IPS-18a (cell line): ENCODE results near the gene CACHD1.
"Not testable (repeated sequence)": the region's sequence is repeated elsewhere in the genome, so short reads cannot be mapped to it uniquely, and the experiment has no call there.

Source experiments
- H3K27ac ChIP-seq: one replicate; pipeline ENCODE4 v1.5.1; 2013; ENCODE audit warnings: low read length
- H3K27me3 ChIP-seq: one replicate; pipeline ENCODE4 v1.6.1; 2013; ENCODE audit warnings: mild to moderate bottlenecking, low read length; ENCODE audit not compliant: control insufficient read depth, insufficient read depth
- H3K36me3 ChIP-seq: one replicate; pipeline ENCODE4 v1.6.1; 2013; ENCODE audit warnings: low read depth, low read length; ENCODE audit not compliant: control insufficient read depth
- H3K4me1 ChIP-seq: one replicate; pipeline ENCODE4 v1.6.1; 2013; ENCODE audit warnings: low read depth, low read length; ENCODE audit not compliant: control insufficient read depth
- H3K4me3 ChIP-seq: one replicate; pipeline ENCODE4 v1.5.1; 2013; ENCODE audit warnings: low read length
- H3K9ac ChIP-seq: one replicate; pipeline ENCODE4 v1.6.1; 2013; ENCODE audit warnings: mild to moderate bottlenecking, low read length, moderate library complexity
- H3K9me3 ChIP-seq: one replicate; pipeline ENCODE4 v1.6.1; 2013; ENCODE audit warnings: low read depth, low read length; ENCODE audit not compliant: control insufficient read depth

The CACHD1 gene

DNA sequence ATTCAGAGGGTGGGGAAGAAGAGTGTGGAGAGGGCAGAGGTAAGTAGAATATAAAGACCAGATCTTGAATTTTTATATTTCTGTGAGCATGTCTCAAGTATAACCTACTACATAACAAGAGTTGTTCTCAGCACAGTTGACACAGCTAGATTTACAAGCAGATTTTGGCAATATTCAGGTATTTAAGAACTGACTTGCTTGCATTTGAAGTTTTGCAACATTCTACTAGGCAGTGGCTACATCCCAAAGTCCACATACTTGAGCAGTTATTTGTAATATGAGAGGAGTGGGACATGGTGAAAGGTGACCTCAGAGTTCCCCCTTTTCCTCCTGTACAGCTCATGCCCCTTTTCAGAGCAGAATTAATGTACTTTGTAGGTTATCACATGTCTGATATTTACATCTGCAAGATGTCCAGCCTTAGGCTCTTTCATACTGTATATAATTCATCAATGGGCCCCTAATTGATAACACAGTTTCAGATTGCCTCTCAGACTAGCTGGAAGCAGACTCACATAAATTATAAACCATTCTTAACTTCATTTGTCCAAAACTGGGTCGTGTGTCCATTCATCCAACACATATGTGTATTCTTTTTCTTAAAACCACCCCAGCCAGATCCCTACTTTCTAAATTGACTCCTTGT, 138.2 kb downstream of the CACHD1 start:
- no peaks in the 10 kb centered on the region for H3K9me3 ChIP-seq
- H3K27ac ChIP-seq: no peak overlapping the region
- H3K36me3 ChIP-seq: peaks cover 68% of the 10 kb centered on the region
- no peak overlapping the region for H3K4me3 ChIP-seq
- no peaks in the 10 kb centered on the region for H3K27me3 ChIP-seq
- H3K4me1 ChIP-seq: no peaks in the 10 kb centered on the region
- H3K9ac ChIP-seq: no peak overlapping the region

DNA sequence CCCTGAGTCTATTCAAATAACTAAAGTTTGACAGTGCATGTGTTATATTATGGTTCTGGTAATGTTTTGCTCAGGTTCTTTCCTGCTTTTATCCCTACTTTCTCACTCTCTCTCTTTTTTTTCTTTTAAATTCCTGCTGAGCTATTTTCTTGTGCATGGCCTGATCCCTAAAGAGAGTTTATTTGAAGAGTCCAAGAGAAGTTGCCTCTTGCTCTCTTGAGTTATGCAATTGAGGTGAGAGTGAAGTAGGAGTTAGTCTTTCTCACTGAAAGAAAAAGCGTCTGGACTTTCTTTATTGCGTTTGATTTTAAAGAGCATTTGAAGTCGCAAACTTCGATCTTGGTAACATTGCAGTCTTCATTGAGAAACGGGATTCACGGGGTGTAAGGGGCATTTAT, 138.7 kb downstream of the CACHD1 start:
- H3K27me3 ChIP-seq: no peaks in the 10 kb centered on the region
- H3K9ac ChIP-seq: no peak overlapping the region
- no peak overlapping the region for H3K4me3 ChIP-seq
- H3K36me3 ChIP-seq: peaks cover 63% of the 10 kb centered on the region
- H3K27ac ChIP-seq: no peak overlapping the region
- H3K9me3 ChIP-seq: no peaks in the 10 kb centered on the region
- H3K4me1 ChIP-seq: no peaks in the 10 kb centered on the region

DNA sequence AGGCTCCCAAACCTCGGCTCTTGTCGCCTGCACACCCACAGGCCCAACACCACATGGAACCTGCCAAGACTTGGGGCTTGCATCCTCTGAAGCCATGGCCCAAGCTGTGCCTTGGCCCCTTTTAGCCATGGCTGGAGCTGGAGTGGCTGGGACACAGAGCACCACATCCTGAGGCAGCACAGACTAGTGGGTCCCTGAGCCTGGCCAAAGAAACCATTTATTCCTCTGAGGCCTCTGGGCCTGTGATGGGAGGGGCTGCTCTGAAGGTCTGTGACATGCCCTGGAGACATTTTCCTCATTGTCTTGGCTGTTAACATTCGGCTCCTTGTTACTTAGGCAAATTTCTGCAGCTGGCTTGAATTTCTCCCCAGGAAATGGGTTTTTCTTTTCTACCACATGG, 141.0 kb downstream of the CACHD1 start:
- not testable (repeated sequence) for H3K4me3 ChIP-seq, H3K27ac ChIP-seq, H3K27me3 ChIP-seq, H3K4me1 ChIP-seq, H3K9me3 ChIP-seq, H3K9ac ChIP-seq
- H3K36me3 ChIP-seq: peaks cover 66% of the 10 kb centered on the region

DNA sequence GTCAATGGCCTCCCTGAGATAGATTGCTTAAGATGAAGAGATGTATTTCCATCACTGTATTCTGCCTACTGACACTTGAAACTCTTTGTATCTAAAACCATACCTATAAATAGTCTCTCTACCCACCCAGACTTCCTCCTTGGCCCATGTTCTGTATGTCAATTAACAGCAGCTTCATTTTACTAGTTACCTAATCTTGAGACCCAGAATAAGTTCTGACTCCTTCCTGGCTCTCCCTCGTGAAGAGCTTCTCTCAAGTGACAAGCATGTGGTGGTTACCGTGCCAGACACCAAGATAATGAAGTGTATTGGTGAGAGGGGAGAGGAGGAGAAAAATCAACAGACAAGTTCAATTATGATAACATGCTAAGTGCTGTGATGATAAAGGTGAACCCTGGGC, 146.1 kb downstream of the CACHD1 start:
- Histone ChIP-seq H3K27ac (no peak overlapping the region), H3K9me3 (no peaks in the 10 kb centered on the region), H3K9ac (no peak overlapping the region), H3K27me3 (no peaks in the 10 kb centered on the region), H3K4me1 (no peaks in the 10 kb centered on the region), H3K4me3 (no peak overlapping the region), H3K36me3 (peaks cover 36% of the 10 kb centered on the region)

DNA sequence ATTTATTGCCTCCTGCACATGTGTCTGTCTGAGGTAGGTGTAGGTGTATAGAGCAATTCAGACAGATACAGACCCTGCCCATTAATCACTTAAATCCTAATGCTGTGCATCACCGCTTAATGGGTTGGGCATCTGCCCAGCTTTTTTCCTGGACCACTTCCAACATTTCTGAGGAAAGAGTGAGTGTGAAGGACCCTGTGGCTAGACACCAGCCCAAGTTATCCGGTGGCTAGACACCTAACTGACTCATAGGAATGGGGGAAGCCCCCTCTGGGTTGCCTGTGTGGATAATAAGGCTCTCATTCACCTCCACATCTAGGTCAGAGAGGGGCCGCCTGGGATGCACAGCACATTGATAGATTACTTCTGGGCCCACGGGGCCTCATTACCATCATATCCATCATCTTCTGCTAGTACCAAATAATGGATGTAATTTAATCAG, 153.8 kb downstream of the CACHD1 start:
- Histone ChIP-seq H3K27ac (no peak overlapping the region), H3K4me3 (no peak overlapping the region), H3K4me1 (peaks cover 4% of the 10 kb centered on the region), H3K9me3 (no peaks in the 10 kb centered on the region), H3K27me3 (no peaks in the 10 kb centered on the region), H3K9ac (no peak overlapping the region), H3K36me3 (no peaks in the 10 kb centered on the region)

DNA sequence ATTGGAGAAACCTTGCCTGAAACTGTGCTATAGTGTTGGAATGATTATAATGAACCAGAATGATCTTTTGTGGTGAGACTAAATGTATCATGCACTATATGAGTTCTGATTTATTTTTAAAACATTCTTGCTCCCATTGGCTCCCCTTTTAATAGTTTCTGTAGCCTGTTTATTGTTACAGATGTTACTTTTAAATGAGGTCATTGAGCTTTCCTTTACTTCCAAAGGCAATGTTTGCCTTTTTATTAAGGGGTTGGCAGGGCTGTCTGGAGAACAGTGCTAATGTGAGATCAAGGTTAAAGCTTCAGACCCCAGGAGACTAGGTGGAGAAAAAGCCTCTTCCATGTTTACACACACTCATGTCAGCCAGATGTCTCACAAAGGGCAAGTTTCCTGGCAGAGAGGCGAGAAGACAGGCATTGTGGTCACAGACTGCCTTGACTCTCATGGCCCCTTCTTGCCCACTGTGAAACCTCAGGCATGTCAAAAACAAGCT, 154.3 kb downstream of the CACHD1 start:
- Histone ChIP-seq H3K9me3 (no peaks in the 10 kb centered on the region), H3K9ac (no peak overlapping the region), H3K27me3 (no peaks in the 10 kb centered on the region), H3K4me1 (peaks cover 4% of the 10 kb centered on the region), H3K4me3 (no peak overlapping the region), H3K27ac (no peak overlapping the region), H3K36me3 (peaks cover 3% of the 10 kb centered on the region)

DNA sequence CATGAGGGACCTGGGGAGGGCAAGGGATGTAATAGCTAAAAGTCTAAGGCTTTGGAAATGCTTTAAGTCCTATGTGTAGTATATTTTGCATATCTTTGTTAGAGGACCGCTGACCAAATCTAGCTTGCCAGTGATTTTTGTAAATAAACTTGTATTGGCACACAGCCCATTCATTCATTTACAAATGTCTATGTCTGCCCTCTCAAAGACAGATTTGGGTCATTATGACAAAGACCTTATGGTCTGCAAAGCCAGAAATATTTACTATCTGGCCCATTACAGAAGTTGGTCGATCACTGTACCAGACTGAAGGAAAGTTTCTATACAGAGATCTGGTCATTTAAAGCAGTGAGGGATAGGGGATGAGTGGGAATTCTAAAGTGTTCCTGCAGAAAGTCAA, 154.9 kb downstream of the CACHD1 start:
- Histone ChIP-seq H3K4me3 (no peak overlapping the region), H3K4me1 (peaks cover 4% of the 10 kb centered on the region), H3K27me3 (no peaks in the 10 kb centered on the region), H3K9me3 (no peaks in the 10 kb centered on the region), H3K36me3 (peaks cover 8% of the 10 kb centered on the region), H3K9ac (no peak overlapping the region), H3K27ac (no peak overlapping the region)

DNA sequence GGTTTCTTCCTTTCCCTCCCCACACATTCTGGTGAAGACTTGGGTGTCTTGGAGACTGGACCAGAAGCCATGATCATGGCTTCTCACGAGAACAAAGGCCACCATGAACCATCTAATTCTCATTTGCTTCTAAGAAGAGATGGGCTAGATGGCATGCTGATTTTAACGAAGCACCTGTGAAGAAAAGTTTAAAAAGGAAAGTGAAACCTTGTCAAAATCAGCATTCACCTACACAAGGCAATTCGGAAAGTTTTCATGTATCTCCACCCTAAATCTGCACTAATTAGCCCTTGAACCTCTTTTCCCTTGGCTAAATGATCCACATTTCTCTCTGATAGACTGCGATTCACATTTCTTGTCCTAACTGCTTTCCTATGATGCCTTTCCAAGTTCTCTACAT, 160.7 kb downstream of the CACHD1 start:
- no peak overlapping the region for H3K27ac ChIP-seq
- peaks cover 12% of the 10 kb centered on the region for H3K4me1 ChIP-seq
- H3K27me3 ChIP-seq: no peaks in the 10 kb centered on the region
- H3K9me3 ChIP-seq: no peaks in the 10 kb centered on the region
- no peak overlapping the region for H3K4me3 ChIP-seq
- H3K36me3 ChIP-seq: peaks cover 36% of the 10 kb centered on the region
- H3K9ac ChIP-seq: no peak overlapping the region

DNA sequence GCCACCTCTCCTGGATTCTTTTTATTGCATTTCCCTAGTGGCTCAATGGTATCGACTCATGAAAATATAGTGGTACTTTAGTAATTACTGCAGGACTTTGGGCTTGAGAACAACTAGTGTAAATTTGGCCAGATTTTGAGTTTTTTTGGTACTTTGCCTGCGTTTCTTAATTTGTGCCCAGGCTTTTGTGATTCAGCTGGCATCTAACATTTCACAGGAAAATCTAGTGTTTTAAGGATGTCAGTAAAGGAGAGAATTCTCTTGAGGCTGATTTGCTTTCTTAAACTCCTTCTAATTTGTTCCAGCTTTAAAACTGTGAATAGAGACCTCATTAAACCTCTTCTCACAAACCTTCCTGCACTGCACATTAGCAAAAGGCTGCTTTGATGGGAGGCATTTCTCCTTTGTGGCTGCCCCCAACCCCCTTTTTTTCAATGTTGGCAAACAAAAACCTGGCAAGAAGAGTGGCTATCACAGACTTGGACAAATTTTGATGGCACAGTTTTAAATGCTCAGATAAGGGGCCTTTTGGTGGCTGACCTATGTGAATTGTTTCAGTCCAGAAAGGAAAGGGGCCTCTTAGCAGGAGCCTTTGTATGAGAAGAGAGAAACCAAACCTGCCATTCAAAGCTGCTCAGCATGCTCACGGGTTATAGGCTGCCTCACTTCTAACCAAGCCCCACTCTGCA, 161.6 kb downstream of the CACHD1 start:
- H3K27me3 ChIP-seq: no peaks in the 10 kb centered on the region
- no peak overlapping the region for H3K9ac ChIP-seq
- no peak overlapping the region for H3K27ac ChIP-seq
- H3K4me3 ChIP-seq: no peak overlapping the region
- peaks cover 41% of the 10 kb centered on the region for H3K36me3 ChIP-seq
- H3K9me3 ChIP-seq: no peaks in the 10 kb centered on the region
- H3K4me1 ChIP-seq: peaks cover 12% of the 10 kb centered on the region

DNA sequence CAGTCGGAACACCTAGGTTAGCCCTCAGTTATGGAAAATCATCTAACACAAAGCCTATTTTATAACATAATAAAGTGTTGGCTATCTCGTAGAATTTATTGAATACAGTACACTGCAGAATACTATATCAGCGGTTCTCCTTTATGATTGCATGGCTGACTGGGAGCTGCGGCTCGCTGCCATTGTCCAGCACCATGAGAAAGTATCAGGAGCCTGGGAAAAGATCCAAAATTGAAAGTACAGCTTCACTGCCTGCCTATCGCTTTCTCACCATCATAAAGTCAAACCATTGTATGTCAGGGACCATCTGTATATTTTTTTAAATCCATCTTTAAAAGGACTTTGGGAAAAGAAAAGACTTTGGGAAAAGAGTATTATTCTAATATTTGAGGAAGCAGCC, 163.0 kb downstream of the CACHD1 start:
- Histone ChIP-seq H3K4me3 (no peak overlapping the region), H3K27me3 (no peaks in the 10 kb centered on the region), H3K36me3 (peaks cover 54% of the 10 kb centered on the region), H3K27ac (no peak overlapping the region), H3K9me3 (no peaks in the 10 kb centered on the region), H3K4me1 (peaks cover 12% of the 10 kb centered on the region), H3K9ac (no peak overlapping the region)

DNA sequence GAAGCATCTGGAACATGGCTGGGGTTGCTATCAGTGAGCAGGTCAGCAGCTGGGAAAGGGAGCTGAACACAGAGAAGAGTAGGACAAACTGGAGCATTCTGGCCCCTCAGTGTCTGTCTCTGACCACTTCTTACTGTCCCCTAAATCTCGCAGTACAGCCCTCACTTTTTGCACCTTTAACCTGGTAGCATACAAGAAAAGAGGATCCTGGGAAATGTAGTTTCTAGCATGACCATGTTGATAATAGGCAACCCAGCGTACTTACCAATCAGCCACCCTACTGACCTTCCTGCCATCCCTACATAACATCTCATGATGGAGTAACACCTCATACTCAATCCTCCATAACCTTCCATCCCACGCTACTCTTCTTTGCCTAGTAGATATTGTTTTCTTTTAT, 175.8 kb downstream of the CACHD1 start:
- H3K9ac ChIP-seq: no peak overlapping the region
- H3K36me3 ChIP-seq: peaks cover 63% of the 10 kb centered on the region
- H3K4me3 ChIP-seq: no peak overlapping the region
- no peaks in the 10 kb centered on the region for H3K9me3 ChIP-seq
- no peaks in the 10 kb centered on the region for H3K4me1 ChIP-seq
- no peak overlapping the region for H3K27ac ChIP-seq
- no peaks in the 10 kb centered on the region for H3K27me3 ChIP-seq

DNA sequence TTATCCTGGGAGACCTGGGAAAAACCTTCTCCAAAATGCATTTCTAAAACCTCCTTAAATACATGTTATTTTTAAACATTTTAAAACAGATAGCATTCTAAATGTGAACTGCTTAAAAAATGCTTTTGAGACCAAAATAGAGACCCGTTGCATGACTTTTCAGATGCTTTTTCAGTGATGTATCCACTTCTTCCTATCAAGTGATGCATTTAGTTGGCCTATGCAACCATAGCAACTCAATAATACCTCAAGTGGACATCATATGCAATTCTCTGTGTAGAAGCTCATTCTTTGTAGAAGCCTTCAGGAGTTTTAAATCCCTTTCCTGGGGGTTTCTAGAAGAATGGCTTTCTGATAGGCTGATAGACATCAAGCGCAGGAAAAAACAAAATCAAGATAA, 180.5 kb downstream of the CACHD1 start:
- no peak overlapping the region for H3K27ac ChIP-seq
- H3K4me1 ChIP-seq: no peaks in the 10 kb centered on the region
- no peaks in the 10 kb centered on the region for H3K27me3 ChIP-seq
- H3K9ac ChIP-seq: no peak overlapping the region
- no peaks in the 10 kb centered on the region for H3K9me3 ChIP-seq
- H3K36me3 ChIP-seq: peaks cover 68% of the 10 kb centered on the region
- no peak overlapping the region for H3K4me3 ChIP-seq
